ENCODE results near the gene SLC38A1. TPM values are rescaled to one million over a fixed set of nuclear protein-coding genes. Genes with fewer than 3 reads are reported as not detected.

SLC38A1 gene
- total RNA-seq, 4 donors from 2014 or later, result 173 to 200 (median 193) TPM

DNA sequence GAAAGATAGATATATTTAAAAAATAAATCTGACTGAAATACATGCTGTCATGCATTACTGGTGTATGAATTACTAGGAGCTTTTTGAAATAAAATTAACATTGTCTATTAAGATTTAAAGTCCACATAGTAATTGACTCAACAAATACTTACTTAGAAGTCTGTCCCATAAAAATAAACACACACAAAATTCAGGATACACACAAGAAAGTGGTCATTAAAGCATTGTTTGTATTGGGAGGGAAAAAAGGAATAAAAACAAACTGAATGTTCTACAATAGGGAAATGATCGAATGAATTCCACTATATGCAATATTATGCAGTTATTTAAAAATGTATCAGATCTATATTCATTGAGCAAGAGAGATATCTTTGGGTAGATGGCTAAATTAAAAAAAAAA, 118.9 kb downstream of the SLC38A1 start:
- Histone ChIP-seq H3K4me1 (peaks cover 6 to 34% (median 28%) of the 10 kb centered on the region in 4 donors), H3K4me3 (no peak overlapping the region), H3K27ac (replicated peaks in 1 of 4) (no peak overlapping the region), H3K9me3 (no peaks in the 10 kb centered on the region), H3K27me3 (no peaks in the 10 kb centered on the region), H3K36me3 (no peaks in the 10 kb centered on the region)
- TF ChIP-seq, protein P1, sequence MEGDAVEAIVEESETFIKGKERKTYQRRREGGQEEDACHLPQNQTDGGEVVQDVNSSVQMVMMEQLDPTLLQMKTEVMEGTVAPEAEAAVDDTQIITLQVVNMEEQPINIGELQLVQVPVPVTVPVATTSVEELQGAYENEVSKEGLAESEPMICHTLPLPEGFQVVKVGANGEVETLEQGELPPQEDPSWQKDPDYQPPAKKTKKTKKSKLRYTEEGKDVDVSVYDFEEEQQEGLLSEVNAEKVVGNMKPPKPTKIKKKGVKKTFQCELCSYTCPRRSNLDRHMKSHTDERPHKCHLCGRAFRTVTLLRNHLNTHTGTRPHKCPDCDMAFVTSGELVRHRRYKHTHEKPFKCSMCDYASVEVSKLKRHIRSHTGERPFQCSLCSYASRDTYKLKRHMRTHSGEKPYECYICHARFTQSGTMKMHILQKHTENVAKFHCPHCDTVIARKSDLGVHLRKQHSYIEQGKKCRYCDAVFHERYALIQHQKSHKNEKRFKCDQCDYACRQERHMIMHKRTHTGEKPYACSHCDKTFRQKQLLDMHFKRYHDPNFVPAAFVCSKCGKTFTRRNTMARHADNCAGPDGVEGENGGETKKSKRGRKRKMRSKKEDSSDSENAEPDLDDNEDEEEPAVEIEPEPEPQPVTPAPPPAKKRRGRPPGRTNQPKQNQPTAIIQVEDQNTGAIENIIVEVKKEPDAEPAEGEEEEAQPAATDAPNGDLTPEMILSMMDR (IDR thresholded peaks at IDR 0.05), result no peak
- TF ChIP-seq POLR2AphosphoS5 (IDR thresholded peaks at IDR 0.05) (no peak), POLR2A (IDR thresholded peaks at IDR 0.05; ENCODE audit: low read depth) (no peak), EP300 (IDR thresholded peaks at IDR 0.05) (no peak)
- intact Hi-C loops (cut with DNase I), result loop anchor here (5.0 kb wide), 1 partner anchor 212 kb away; no protein-coding TSS in a partner anchor
- DNase-seq (ENCODE audit: extremely low spot score), result no peak
- 93% methylated on average over 1 of the region's 1 CpG for WGBS

DNA sequence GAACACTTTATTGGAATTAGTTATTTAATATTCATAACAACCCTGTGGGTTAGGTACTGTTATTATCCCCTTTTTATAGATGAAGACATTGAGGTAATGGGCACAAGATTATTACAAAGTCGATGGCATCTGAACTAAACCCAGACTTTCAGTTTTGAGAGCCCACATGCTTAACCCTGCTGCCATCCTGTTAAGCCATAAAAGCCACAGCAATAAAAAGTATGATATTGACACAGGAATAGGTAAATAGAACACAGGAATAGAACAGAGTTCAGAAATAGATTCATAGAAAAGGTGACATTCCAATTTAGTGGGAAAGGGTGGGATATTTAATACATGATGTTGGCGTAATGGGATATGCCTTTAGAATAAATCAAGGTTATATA, 119.8 kb downstream of the SLC38A1 start:
- intact Hi-C loops (cut with DNase I), result no loop called here
- Histone ChIP-seq H3K36me3 (no peaks in the 10 kb centered on the region), H3K4me1 (peaks cover 4 to 26% (median 25%) of the 10 kb centered on the region in 4 donors), H3K9me3 (no peaks in the 10 kb centered on the region), H3K27me3 (no peaks in the 10 kb centered on the region), H3K27ac (replicated peaks in 1 of 4) (no peak overlapping the region), H3K4me3 (no peak overlapping the region)
- no peak for TF ChIP-seq POLR2A (IDR thresholded peaks at IDR 0.05; ENCODE audit: low read depth)
- TF ChIP-seq POLR2AphosphoS5 (IDR thresholded peaks at IDR 0.05), result no peak
- TF ChIP-seq EP300 (IDR thresholded peaks at IDR 0.05), result no peak
- TF ChIP-seq, protein P1 (IDR thresholded peaks at IDR 0.05), result no peak
- WGBS, result 95% methylated on average over 2 of the region's 2 CpGs
- no peak for DNase-seq (ENCODE audit: extremely low spot score)

DNA sequence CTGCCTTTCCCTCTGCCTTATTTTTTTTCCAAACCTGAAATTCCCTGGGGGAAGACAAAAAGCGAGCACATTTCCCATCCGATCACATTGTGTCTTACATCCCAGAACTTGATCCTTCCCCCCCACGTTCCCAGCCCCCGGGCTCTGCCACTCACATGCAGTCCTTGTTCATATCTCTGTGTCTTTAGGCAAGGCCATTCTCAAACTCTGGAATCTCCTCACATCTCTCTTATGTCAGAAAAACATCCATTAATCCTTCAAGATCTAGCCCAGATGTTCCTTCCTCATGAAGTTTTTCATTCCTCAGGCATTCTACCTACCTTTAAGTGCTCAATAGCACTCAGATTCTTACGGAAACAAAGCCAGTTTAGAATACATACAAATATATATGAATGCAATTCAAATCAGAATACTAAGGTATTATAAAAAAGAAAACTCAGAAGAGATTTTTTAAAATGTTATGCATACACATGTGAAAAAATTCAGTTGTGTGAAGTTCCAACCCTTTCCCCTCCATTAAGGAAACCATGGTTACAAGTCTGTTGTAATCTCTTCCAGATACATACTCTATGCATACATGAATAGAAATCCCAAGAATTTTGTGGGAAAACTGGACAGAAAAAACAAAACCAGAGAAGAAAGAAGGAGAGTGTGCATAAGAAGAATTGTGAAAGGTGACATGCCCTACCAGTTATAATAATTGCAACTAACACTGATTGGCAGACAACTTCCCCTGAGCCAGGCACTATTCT, 120.3 kb downstream of the SLC38A1 start:
- WGBS, result 82% methylated on average over 5 of the region's 5 CpGs

DNA sequence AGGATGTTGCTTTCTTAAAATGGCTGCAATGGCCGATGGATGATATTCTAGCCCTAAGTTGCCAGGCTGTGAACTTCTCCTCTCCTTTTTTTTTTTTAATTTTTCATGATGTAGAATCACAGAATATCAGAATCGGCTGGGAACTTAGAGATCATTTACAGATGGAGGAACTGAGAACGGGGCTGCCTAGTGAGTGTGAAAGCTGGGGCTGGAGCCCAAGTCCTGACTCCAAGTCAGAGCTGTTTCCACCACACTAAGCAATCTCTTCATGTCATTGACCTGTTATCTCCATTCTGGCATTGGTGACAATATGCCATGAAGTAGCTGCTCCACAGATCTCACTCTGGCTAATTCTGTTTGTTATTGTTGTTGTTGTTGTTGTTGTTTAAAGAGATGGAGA, 121.7 kb downstream of the SLC38A1 start:
- no peak overlapping the region for H3K27ac ChIP-seq (replicated peaks in 1 of 4)
- H3K4me3 ChIP-seq, result no peak overlapping the region
- no peaks in the 10 kb centered on the region for H3K36me3 ChIP-seq
- H3K4me1 ChIP-seq, result peaks cover 0 to 12% (median 9%) of the 10 kb centered on the region in 4 donors
- TF ChIP-seq POLR2A (IDR thresholded peaks at IDR 0.05; ENCODE audit: low read depth) (no peak), POLR2AphosphoS5 (IDR thresholded peaks at IDR 0.05) (no peak), EP300 (IDR thresholded peaks at IDR 0.05) (no peak)
- TF ChIP-seq, protein P1 (IDR thresholded peaks at IDR 0.05), result no peak
- intact Hi-C loops (cut with DNase I), result no loop called here
- 88% methylated on average over 3 of the region's 3 CpGs for WGBS
- no peaks in the 10 kb centered on the region for H3K9me3 ChIP-seq
- no peaks in the 10 kb centered on the region for H3K27me3 ChIP-seq
- DNase-seq (ENCODE audit: extremely low spot score), result no peak

More for the DNA sequence above, 120.3 kb downstream of the SLC38A1 start:
- no peak for DNase-seq (ENCODE audit: extremely low spot score)
- Histone ChIP-seq H3K9me3 (no peaks in the 10 kb centered on the region), H3K4me1 (peaks cover 0 to 20% (median 19%) of the 10 kb centered on the region in 4 donors), H3K27me3 (no peaks in the 10 kb centered on the region), H3K27ac (replicated peaks in 1 of 4) (no peak overlapping the region), H3K4me3 (no peak overlapping the region), H3K36me3 (no peaks in the 10 kb centered on the region)
- intact Hi-C loops (cut with DNase I), result no loop called here
- TF ChIP-seq, protein P1 (IDR thresholded peaks at IDR 0.05), result no peak

DNA sequence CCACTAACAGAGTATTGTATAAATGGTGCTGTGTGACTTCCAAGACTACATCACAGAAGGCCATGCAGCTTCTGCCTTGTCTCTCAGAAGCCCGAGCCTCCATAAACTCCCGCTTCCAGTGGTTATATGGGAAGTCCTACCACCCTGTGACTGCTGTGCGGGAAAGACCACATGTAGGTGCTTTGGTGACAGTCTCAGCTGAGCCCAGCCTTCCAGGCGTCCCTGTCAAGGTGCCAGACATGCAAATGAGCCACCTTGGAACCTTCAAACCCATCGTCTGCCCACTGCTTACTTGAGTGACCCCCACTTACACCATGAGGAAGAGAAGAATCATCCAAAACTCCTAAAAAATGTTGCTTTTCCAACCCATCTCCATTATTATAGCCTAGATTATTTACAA, 123.0 kb downstream of the SLC38A1 start:
- Histone ChIP-seq H3K4me1 (peaks cover 0 to under 1% (median 0%) of the 10 kb centered on the region in 4 donors), H3K4me3 (no peak overlapping the region), H3K27me3 (no peaks in the 10 kb centered on the region), H3K27ac (replicated peaks in 1 of 4) (no peak overlapping the region), H3K36me3 (no peaks in the 10 kb centered on the region), H3K9me3 (no peaks in the 10 kb centered on the region)
- TF ChIP-seq EP300 (IDR thresholded peaks at IDR 0.05) (no peak), POLR2A (IDR thresholded peaks at IDR 0.05; ENCODE audit: low read depth) (no peak), POLR2AphosphoS5 (IDR thresholded peaks at IDR 0.05) (no peak)
- TF ChIP-seq, protein P1 (IDR thresholded peaks at IDR 0.05), result no peak
- intact Hi-C loops (cut with DNase I), result no loop called here
- no peak for DNase-seq (ENCODE audit: extremely low spot score)
- 96% methylated on average over 5 of the region's 5 CpGs for WGBS

All from esophagus muscularis mucosa (tissue), 4 donors.